Chondrocyte (in vitro differentiated cells): ENCODE data around the gene UBXN4. TPM values are rescaled to one million over a fixed set of nuclear protein-coding genes. Genes with fewer than 3 reads are reported as not detected.

Experiments used
- DNase-seq: peaks from one replicate; pipeline ENCODE4 v3.0.0; 2021; ENCODE audit warnings: mixed read lengths, low spot score
- H3K27ac Mint-ChIP-seq: one replicate; pipeline ENCODE4 v1.8.0; 2021; ENCODE audit warnings: mild to moderate bottlenecking, moderate library complexity, mixed read lengths; ENCODE audit not compliant: unreplicated experiment
- H3K27me3 Mint-ChIP-seq: 2 replicates; pipeline ENCODE4 v1.8.0; 2021; ENCODE audit warnings: low read depth, mixed read lengths
- H3K36me3 Mint-ChIP-seq: 2 replicates; pipeline ENCODE4 v1.8.0; 2021; ENCODE audit warnings: low read depth, mixed read lengths
- H3K4me1 Mint-ChIP-seq: 2 replicates; pipeline ENCODE4 v1.8.0; 2021; ENCODE audit warnings: low read depth, mild to moderate bottlenecking, mixed read lengths
- H3K4me3 Mint-ChIP-seq: one replicate; pipeline ENCODE4 v1.8.0; 2021; ENCODE audit warnings: mild to moderate bottlenecking, moderate library complexity, mixed read lengths; ENCODE audit not compliant: unreplicated experiment
- H3K9me3 Mint-ChIP-seq: 2 replicates; pipeline ENCODE4 v1.8.0; 2021; ENCODE audit warnings: low read depth, mixed read lengths
- CTCF ChIP-seq: fragments of 200-600 bp; sonication (generic); IDR thresholded peaks from 2 replicates; pipeline ENCODE4 v1.5.0; 2021; ENCODE audit warnings: antibody characterized with exemption, mild to moderate bottlenecking, moderate library complexity
- total RNA-seq: library from RNA; stranded (reverse); gene quantifications from 3 replicates; pipeline ENCODE4 v1.2.1, GENCODE V29; 2021

Gene UBXN4
- total RNA-seq, 1 donor from 2014 or later = 72.5 TPM

GRCh38 chr2:135825131-135825530 is 83.5 kb downstream of the UBXN4 start:
- Mint-ChIP-seq H3K36me3 (peaks cover 3% of the 10 kb centered on the region), H3K27me3 (no peaks in the 10 kb centered on the region), H3K9me3 (peaks cover 11% of the 10 kb centered on the region), H3K4me3 (no peak overlapping the region), H3K4me1 (peaks cover 5% of the 10 kb centered on the region), H3K27ac (no peak overlapping the region)
- DNase-seq = no peak
- TF ChIP-seq CTCF = no peak

- no peak for TF ChIP-seq CTCF
- H3K27ac Mint-ChIP-seq = no peak overlapping the region
- H3K36me3 Mint-ChIP-seq = peaks cover 3% of the 10 kb centered on the region
- H3K9me3 Mint-ChIP-seq = peaks cover 11% of the 10 kb centered on the region
- H3K27me3 Mint-ChIP-seq = no peaks in the 10 kb centered on the region
- no peak for DNase-seq
- no peak overlapping the region for H3K4me3 Mint-ChIP-seq
- peaks cover 2% of the 10 kb centered on the region for H3K4me1 Mint-ChIP-seq
Observed at GRCh38 chr2:135825550-135826176, 84.0 kb downstream of the UBXN4 start.

GRCh38 chr2:135826544-135826943 is 84.9 kb downstream of the UBXN4 start:
- no peak for TF ChIP-seq CTCF
- Mint-ChIP-seq H3K9me3 (peaks cover 11% of the 10 kb centered on the region), H3K4me3 (no peak overlapping the region), H3K4me1 (peaks cover 2% of the 10 kb centered on the region), H3K36me3 (peaks cover 3% of the 10 kb centered on the region), H3K27ac (no peak overlapping the region), H3K27me3 (no peaks in the 10 kb centered on the region)
- no peak for DNase-seq

GRCh38 chr2:135829378-135830135 is 87.9 kb downstream of the UBXN4 start:
- Mint-ChIP-seq H3K36me3 (no peaks in the 10 kb centered on the region), H3K9me3 (no peaks in the 10 kb centered on the region), H3K27ac (no peak overlapping the region), H3K4me1 (peaks cover 2% of the 10 kb centered on the region), H3K4me3 (no peak overlapping the region), H3K27me3 (no peaks in the 10 kb centered on the region)
- no peak for TF ChIP-seq CTCF
- DNase-seq = no peak

- Mint-ChIP-seq H3K36me3 (no peaks in the 10 kb centered on the region), H3K27me3 (no peaks in the 10 kb centered on the region), H3K27ac (no peak overlapping the region), H3K9me3 (no peaks in the 10 kb centered on the region), H3K4me1 (no peaks in the 10 kb centered on the region), H3K4me3 (no peak overlapping the region)
- TF ChIP-seq CTCF = no peak
- DNase-seq = no peak
Observed at GRCh38 chr2:135831180-135831812, 89.6 kb downstream of the UBXN4 start.
